COLO829 (cell line): Measurements from ENCODE around the gene PDE4D.
"Not testable (repeated sequence)": the region's sequence is repeated elsewhere in the genome, so short reads cannot be mapped to it uniquely, and the experiment has no call there.

Experiments used
- DNase-seq: peaks from one replicate; pipeline ENCODE4 v3.0.0; 2012; ENCODE audit warnings: low spot score

The PDE4D gene

GRCh38 chr5:59579101-59579823 lies 314.3 kb downstream of the PDE4D start:
- DNase-seq, result no peak

DNA sequence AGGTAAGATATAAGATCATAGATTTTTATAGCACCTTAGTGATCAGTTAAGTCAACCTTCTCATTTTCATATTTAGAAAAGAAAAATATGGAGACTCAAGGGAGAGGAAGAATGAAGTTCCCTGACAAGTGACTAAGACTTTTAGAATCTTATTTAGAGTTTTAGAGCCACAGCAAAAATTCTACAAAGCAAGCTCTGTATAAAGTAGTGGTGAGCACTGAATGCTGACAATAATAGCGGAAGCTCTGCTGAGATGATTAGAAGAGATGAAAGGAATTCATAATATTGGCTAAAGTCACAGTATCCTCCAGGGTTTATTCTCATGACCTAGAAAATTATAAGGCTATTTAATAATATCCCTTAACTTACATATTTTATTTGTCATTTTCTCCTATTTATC lies 316.0 kb downstream of the PDE4D start:
- DNase-seq, result no peak

DNA sequence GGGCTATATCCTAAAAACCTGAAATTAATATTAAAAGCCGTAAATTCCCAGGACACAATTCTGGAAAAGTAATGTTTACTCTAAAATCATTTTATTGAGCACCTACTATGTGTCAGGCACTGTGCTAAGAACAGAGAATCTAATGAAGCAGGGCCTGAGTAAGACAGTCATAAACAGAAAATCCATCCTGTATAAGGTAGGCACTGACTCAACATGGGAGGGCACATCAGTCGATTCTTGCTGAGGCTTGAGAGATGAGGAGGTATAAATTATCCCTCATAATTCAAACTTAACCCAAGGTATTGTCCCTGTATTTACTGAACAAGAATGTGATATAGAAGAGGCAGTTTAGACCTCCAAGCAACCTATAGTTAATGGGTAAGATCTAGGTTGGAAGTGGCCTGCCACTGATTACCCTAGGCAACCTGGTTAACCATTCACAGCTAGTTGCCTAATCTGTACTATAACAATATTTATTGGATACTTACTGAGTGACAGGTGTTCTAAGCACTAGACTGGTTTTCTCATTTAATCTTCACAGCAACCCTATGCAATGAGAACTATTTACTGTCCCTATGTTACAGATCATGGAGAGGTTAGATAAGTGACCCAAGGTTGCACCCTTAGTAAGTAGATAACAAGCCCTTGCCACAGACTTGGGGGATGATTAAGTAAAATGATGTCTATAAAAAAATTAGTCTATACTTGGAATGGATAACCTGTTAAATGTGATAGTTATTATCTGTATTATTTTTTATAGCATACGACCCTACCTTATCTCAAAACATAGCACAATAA lies 317.7 kb downstream of the PDE4D start:
- no peak for DNase-seq

- DNase-seq, result not testable (repeated sequence)
These were observed 320.0 kb downstream of the PDE4D start for GRCh38 chr5:59573509-59573908.

DNA sequence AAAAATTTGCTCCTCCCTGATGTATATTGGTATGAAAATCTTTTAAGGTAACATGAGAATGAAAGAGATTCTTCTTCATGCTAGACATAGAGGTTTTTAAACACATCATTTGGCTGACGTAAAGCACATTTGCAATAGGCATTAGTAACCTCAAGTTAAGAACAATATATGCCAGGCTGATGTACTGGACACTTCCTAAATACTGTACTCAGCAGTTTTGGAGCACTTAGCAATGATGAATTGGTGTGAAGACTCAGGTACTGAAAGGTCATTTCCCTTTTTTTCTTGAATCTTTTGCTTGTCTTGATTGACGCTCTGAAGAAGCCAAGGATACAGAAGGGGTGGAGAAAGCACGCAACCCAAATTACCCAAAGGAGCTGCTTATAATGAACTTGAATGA lies 322.5 kb downstream of the PDE4D start:
- no peak for DNase-seq

DNA sequence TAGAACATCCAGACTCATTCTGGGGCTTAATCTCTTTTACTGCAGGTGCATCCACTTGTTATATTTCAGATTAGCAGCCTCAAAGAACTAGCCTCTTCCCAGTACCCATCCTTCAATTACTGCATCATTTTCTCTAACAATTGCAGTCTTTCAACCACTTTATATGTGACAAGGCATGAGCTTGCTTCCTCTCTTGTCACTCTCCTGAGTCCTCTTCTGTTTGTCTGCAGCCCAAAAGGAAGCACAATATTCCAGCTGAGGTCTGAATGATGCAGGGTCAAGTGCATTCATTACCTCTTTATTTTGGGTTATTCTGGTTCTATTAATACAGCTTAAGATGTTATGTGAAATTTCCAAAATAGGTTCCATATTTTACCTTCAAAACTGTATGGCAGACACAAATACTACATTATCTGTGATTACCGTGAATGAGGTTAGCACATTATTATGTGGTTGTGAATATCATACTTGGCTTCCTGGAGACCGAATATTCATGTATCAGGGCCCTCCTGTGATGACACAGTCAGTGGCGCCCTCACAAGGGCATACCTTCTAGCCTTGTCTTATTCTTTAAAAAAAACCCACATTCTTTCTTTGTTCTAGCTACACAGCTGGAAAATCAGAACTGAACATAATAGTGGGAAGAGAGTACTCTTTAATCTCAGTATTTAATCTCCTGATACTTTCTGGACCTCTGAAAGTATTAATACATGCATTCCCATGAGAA lies 323.8 kb downstream of the PDE4D start:
- no peak for DNase-seq

GRCh38 chr5:59569158-59569557 lies 324.4 kb downstream of the PDE4D start:
- no peak for DNase-seq

DNA sequence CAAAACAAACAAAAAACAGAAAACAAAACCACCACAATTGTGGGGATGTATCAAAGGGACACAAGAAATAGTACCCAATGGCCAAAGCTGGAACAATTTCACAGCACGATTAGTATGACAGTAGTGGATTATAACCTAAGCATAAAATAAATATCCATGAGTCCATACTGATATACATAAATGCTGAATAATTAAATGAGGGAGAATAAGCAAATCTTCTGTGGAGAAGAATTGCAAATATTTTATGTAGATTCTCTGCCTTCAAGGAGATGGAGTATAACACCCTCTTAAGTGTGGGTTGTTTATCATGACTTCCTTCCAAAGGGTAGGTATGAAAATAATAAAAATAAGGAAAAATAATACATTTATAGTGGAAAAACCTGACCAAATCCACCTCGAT lies 325.4 kb downstream of the PDE4D start:
- DNase-seq, result no peak

DNA sequence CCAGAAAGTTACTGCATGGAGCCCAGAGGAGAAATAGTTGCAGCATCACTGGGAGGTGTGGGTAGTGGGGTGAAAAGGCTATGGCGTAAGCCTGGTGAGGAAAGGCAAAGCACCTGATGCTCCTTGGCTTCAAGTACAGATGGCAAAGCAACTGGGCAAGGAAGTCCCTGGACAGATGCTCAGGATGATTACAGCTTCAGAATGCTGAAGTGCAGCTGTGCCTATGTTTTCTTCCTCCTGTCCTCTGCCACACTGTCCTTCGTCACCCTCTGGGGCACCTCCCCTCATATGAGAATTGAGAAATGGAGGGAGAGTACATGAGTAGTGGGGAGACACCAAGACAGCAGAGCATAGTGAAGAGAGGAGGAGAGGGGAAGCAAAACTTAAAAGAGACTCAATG lies 328.0 kb downstream of the PDE4D start:
- DNase-seq, result no peak

DNA sequence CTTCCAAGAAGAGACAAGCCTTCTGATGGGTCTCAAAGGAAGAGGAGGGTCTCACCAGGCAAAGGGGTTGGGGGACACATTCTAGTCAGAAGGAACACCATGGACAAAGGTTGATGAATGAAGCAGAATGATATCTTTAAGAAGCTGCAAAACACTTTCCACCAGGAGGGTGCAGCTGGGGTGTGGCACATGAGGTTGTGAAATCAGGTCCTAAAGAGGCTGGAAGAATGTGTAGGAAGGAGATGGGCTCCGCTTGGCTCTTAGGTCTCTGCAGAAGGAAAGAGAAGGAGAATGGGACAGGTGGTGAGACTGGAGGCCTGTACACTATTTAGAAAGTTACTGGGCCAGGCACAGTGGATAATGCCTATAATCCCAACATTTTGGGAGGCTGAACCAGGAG lies 328.6 kb downstream of the PDE4D start:
- no peak for DNase-seq

GRCh38 chr5:59562756-59563389 lies 330.7 kb downstream of the PDE4D start:
- DNase-seq, result no peak

DNA sequence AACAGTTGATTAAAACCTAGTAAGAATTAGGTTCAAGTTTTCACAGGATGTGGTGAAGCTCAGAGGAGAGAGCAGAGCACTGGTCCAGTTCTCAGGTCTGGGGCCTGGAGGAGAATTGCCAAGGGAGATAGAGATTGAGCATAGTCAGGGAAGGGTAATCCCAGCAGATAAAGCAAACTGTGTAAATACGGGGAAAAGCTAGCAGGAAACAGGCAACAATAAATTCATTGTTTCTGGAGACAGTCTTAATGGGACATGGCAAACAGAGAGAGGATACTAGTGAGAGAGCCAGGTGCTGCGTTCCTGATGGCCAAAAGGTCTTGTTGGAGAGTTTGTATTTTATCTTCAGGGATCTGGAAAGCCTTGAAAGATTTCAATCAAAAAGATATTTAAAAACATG lies 333.0 kb downstream of the PDE4D start:
- no peak for DNase-seq

GRCh38 chr5:59559847-59560246 lies 333.7 kb downstream of the PDE4D start:
- DNase-seq, result no peak

DNA sequence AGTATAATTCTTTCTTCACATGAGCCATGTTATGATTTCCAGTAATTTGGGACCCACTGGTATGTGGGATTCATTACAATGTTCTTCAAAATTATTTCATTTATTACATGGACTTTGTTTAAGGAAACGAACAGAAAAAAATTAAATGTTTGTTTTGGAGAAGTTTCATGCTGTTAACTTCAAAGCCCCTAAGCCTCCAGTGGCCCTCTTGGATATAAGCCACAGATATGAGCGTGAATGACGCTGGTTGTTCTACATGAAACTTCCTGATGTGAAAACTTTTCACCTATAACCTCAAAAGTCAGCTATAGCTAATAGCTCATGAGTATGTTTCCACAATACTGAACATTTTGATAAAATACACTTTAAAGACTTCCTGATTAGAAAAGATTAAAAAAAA lies 334.2 kb downstream of the PDE4D start:
- DNase-seq, result no peak

DNA sequence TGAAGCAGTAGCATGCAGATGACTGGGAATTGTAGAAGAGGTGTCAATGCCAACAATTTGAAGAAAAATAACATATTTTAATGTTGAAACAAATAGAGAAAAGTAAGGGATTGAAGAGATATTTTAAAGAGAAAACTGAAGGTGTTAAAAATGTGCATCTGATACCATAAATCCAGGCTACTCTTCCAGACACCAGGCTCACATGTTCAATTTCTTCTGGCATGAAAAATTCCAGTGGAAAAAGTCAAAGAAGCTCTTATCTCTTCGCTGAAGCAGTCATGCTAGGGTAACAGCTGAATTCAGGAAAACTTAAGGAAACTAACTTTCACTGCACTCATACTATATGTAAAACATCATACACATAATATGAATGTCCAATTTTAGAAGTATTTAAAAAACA lies 335.0 kb downstream of the PDE4D start:
- DNase-seq, result no peak

DNA sequence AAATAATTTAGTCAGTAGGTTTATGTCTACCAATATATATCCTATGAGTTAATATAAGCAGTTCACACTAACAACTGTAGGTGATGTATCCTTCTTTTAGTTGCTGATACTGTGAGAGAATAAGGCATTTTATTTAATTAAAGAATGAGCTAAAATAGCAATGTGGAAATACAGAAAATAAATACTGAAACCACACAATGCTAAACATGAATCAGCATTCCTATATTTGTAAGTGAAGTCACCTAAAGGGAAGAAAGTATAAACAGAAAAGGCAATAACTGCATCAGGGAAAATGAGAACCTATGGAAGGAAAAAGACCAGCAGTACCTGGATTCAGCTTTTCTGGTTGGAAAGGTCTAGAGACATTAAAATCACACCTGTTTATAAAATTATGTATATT lies 336.0 kb downstream of the PDE4D start:
- DNase-seq, result no peak

- DNase-seq, result no peak
These were observed 337.9 kb downstream of the PDE4D start for GRCh38 chr5:59555596-59555995.

DNA sequence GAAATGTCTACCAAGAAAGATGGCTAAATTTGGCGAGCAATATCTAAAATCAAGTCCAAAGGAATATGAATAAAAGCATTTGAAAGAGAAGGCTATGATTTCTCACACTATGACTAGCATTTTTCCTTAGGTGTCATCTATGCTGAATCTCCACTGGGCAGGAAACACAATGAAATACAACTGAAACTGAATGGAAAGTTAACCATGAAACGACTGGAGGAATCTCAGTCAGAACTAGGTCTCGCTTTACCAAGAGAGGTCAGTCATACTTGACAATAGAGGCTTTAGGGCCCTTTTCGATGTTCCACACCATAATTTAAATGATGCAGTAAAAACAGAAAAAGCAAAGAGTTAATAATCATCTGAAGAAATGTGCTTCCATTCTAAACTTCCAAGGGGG lies 339.0 kb downstream of the PDE4D start:
- DNase-seq, result no peak

DNA sequence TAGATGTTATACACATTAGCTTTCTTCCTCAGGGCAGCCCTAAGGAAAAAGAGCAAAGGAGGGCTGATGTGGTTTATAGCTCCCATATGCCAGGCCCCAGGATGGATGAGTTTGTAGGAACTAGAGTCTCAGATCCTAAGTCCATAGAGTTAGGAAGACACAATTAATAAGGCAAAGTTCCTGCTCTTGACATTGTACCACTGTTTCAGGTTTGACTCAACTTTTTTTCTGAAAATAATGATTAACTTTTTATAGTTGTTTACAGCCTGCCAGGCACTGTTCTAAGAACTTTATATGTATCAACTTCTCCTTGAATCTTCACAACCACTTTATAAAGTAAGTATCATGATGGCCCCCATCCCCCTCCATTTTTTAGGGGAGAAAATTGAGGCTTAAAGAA lies 339.5 kb downstream of the PDE4D start:
- DNase-seq, result no peak

DNA sequence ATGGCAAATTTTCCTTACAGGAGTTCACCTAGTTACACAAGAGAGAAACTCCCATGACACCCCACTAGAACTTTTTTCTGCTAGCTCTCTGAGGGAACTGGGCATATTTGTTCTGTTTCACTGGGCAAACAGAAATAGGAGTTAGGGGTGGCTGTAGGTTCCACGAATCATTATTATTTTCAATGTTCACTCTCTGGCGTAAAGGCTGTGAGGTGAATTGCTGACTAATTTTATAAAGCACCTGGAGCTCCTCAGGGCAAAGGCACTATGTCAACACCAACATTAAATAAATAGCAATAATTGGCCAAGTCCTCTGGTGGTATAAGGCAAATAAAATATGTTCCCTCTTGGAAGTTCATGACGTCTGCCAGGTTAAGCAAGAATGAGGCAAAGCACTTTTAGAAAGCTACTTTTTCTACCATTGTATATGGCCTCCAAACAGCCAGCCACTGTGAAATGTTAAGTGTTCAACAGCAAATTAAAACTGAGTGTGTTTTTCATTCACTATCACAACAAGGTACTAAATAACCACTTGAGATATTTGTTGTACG lies 344.6 kb downstream of the PDE4D start:
- DNase-seq, result no peak

- DNase-seq, result no peak
These were observed 345.8 kb downstream of the PDE4D start for GRCh38 chr5:59547731-59548130.

DNA sequence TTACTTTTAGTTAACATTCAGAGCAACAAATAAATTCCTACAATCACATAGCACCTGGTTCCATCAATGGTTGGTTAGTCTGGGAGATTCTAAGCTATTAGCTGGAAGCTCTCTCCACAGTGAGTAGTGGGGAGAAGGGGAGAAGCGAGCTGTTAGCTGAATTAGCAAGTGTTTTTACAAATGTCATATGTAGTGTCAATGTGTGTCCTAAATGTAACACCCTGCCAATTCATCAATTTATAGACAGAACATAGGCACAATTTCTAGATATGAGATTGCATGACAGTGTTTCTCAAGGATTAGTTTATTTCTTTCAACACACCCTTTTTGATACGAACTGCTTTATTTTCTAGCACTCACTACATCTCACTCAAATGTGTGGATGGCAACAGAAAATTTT lies 349.0 kb downstream of the PDE4D start:
- DNase-seq, result no peak
